SU-DHL-6 (cell line): ENCODE data around the gene PRKCE.

Experiments used
- H2AFZ ChIP-seq: fragments of 200-600 bp; sonication (generic); 2 replicates; pipeline ENCODE4 v1.6.1; 2014; ENCODE audit warnings: low read depth, mild to moderate bottlenecking, moderate library complexity, mixed read lengths, antibody characterized with exemption, low read length; ENCODE audit not compliant: severe bottlenecking
- H3F3A ChIP-seq: fragments of 200-600 bp; shearing (Covaris generic); 2 replicates; pipeline ENCODE4 v1.6.0; 2016; ENCODE audit warnings: antibody characterized with exemption, mild to moderate bottlenecking; ENCODE audit not compliant: insufficient read depth
- H3K27ac ChIP-seq: fragments of 200-600 bp; sonication (generic); 2 replicates; pipeline ENCODE4 v1.5.1; 2016; ENCODE audit warnings: low read depth, mild to moderate bottlenecking, low read length, moderate library complexity, mixed read lengths
- H3K27me3 ChIP-seq: fragments of 200-600 bp; sonication (generic), shearing (Covaris generic); 2 replicates; pipeline ENCODE4 v1.6.0; 2014; ENCODE audit warnings: mild to moderate bottlenecking, low read length
- H3K36me3 ChIP-seq: fragments of 200-600 bp; sonication (generic); 2 replicates; pipeline ENCODE4 v1.6.1; 2014; ENCODE audit warnings: mild to moderate bottlenecking, low read length, mixed read lengths
- H3K4me2 ChIP-seq: fragments of 300-600, 200-600 bp; shearing (Covaris generic), sonication (generic); 2 replicates; pipeline ENCODE4 v1.6.0; 2014; ENCODE audit warnings: low read length, low read depth, mild to moderate bottlenecking; ENCODE audit not compliant: poor library complexity, severe bottlenecking
- H3K4me3 ChIP-seq: fragments of 200-600 bp; sonication (generic); 2 replicates; pipeline ENCODE4 v1.5.1; 2014; ENCODE audit warnings: antibody characterized with exemption, low read length, mild to moderate bottlenecking, mixed read lengths; ENCODE audit not compliant: insufficient read depth, poor library complexity, severe bottlenecking
- H3K79me2 ChIP-seq: fragments of 200-600 bp; sonication (generic); 2 replicates; pipeline ENCODE4 v1.6.1; 2014; ENCODE audit warnings: mild to moderate bottlenecking, low read length, moderate library complexity; ENCODE audit not compliant: insufficient read depth
- H3K9ac ChIP-seq: fragments of 200-600 bp; sonication (generic); 2 replicates; pipeline ENCODE4 v1.7.0; 2014; ENCODE audit warnings: mild to moderate bottlenecking, low read length
- H3K9me2 ChIP-seq: fragments of 200-600 bp; sonication (generic); replicated peaks from 2 replicates; pipeline ENCODE4 v1.6.1; 2014; ENCODE audit warnings: low read length; ENCODE audit not compliant: insufficient read depth
- H3K9me3 ChIP-seq: fragments of 200-600 bp; sonication (generic); 2 replicates; pipeline ENCODE4 v1.6.1; 2014; ENCODE audit warnings: low read length, mixed read lengths; ENCODE audit not compliant: insufficient read depth
- H4K20me1 ChIP-seq: fragments of 200-600 bp; sonication (generic); 2 replicates; pipeline ENCODE4 v1.6.1; 2014; ENCODE audit warnings: low read depth, mild to moderate bottlenecking, antibody characterized with exemption, low read length, moderate library complexity, mixed read lengths
- EZH2phosphoT487 ChIP-seq: fragments of 200-600 bp; sonication (generic), shearing (Covaris generic); conservative IDR thresholded peaks from 2 replicates; pipeline ENCODE4 v1.6.1; 2018; ENCODE audit warnings: mild to moderate bottlenecking, antibody characterized with exemption, low read length, moderate library complexity, mixed read lengths
- TF ChIP-seq, protein P1 (sequence below): fragments of 200-600 bp; sonication (generic); IDR thresholded peaks from one replicate; pipeline ENCODE4 v1.5.1; 2017; ENCODE audit warnings: antibody characterized with exemption, mild to moderate bottlenecking, low read length, moderate library complexity; ENCODE audit not compliant: insufficient read depth, poor library complexity, severe bottlenecking

PRKCE gene

DNA sequence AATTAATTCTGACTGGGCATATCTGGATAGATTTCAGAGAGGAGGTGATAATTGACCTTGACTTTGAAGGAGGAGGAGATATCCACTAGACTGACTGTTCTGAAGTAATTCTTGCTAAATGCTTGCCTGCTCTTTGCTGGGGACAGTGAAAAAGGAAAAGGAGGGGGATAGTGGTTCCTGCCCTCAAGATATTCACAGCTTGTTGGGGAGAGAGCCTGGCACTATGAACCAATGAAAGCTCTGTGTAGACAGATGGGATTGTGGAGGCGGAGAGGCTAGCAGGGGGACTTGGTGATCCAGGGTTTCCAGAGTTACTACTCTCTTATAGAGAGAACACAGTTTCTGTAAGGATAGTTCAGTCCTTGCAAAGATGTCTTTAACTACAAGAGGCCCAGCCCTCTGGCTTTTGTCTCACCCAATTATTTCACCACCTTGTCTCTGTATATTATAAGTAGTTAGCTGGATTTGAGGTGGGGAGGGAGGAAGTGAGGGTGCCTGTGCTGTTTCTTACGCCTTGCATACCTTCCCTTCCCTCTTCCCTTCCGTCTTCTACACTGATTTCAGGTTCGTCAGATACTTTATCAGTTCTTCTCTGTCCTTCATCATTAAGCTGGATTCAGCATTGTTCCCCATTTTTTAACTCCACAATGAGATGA lies 190.4 kb downstream of the PRKCE start:
- Histone ChIP-seq H3K9ac (no peak overlapping the region), H3K4me3 (no peak overlapping the region), H3K27me3 (no peaks in the 10 kb centered on the region), H3K9me2 (no peaks in the 10 kb centered on the region), H3F3A (no peaks in the 10 kb centered on the region), H3K36me3 (no peaks in the 10 kb centered on the region), H2AFZ (no peak overlapping the region), H3K27ac (no peak overlapping the region), H3K9me3 (no peaks in the 10 kb centered on the region), H3K4me2 (no peak overlapping the region), H4K20me1 (no peaks in the 10 kb centered on the region), H3K79me2 (no peaks in the 10 kb centered on the region)
- no peak for TF ChIP-seq EZH2phosphoT487
- TF ChIP-seq, protein P1, sequence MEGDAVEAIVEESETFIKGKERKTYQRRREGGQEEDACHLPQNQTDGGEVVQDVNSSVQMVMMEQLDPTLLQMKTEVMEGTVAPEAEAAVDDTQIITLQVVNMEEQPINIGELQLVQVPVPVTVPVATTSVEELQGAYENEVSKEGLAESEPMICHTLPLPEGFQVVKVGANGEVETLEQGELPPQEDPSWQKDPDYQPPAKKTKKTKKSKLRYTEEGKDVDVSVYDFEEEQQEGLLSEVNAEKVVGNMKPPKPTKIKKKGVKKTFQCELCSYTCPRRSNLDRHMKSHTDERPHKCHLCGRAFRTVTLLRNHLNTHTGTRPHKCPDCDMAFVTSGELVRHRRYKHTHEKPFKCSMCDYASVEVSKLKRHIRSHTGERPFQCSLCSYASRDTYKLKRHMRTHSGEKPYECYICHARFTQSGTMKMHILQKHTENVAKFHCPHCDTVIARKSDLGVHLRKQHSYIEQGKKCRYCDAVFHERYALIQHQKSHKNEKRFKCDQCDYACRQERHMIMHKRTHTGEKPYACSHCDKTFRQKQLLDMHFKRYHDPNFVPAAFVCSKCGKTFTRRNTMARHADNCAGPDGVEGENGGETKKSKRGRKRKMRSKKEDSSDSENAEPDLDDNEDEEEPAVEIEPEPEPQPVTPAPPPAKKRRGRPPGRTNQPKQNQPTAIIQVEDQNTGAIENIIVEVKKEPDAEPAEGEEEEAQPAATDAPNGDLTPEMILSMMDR, result no peak

DNA sequence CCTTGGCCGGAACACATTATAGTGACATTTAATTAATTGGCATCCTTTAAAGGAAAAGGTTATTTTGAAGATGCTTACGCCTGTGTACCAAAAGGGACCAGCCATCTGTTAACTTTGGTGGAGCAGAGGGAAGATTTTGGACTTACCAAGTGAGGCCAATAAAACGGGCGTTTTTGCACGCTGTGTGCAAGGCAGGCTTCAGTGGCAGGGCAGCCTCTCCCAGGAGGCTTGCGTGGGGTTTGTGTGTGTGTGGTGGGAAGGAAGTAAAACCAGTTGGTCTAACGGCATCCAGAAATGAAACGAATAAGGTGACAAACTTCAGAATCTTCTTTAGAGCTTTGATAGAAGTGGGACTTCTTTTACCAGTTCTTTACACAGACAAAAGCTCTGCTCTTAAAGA lies 191.7 kb downstream of the PRKCE start:
- no peak overlapping the region for H3K4me3 ChIP-seq
- H3K9me3 ChIP-seq, result no peaks in the 10 kb centered on the region
- TF ChIP-seq EZH2phosphoT487, result no peak
- TF ChIP-seq, protein P1, result no peak
- no peak overlapping the region for H3K27ac ChIP-seq
- H3K27me3 ChIP-seq, result no peaks in the 10 kb centered on the region
- H3K79me2 ChIP-seq, result no peaks in the 10 kb centered on the region
- H3K4me2 ChIP-seq, result no peak overlapping the region
- no peak overlapping the region for H3K9ac ChIP-seq
- H2AFZ ChIP-seq, result no peak overlapping the region
- no peaks in the 10 kb centered on the region for H3K36me3 ChIP-seq
- no peaks in the 10 kb centered on the region for H4K20me1 ChIP-seq
- H3F3A ChIP-seq, result no peaks in the 10 kb centered on the region
- H3K9me2 ChIP-seq, result no peaks in the 10 kb centered on the region

DNA sequence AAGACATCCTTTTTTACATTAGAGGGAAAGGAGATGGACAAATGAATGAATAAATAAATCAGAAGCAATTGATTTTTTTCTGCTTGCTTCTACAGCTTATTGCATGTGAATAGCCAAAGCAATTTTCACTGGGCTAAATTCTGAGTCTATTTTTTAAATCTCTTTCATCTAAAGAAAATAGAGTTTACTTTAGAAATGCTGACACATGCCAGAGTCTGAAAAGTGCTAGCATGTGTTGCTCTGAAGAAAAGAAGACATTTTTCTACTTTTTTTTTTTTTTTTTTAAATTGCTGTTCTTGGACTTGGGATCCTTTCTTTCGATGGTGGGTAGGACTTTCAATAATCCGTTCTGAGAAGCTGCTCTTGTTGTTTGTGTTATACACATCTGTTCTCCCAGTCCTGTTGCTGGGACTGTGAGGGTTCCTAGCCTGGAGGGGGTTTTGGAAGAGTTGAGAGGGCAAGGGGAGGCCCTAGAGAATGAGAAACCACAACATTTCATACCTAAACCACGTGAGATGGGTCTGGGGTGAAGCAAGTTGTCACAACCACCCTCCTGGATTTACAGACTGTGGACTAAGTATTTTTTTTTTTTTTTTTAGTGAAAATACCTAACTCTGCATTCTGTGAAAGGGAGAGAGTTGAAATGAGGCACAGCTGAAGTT lies 193.5 kb downstream of the PRKCE start:
- Histone ChIP-seq H3K36me3 (no peaks in the 10 kb centered on the region), H3K4me3 (no peak overlapping the region), H3K4me2 (no peak overlapping the region), H3F3A (no peaks in the 10 kb centered on the region), H3K79me2 (no peaks in the 10 kb centered on the region), H4K20me1 (no peaks in the 10 kb centered on the region), H2AFZ (no peak overlapping the region), H3K9ac (no peak overlapping the region), H3K9me3 (no peaks in the 10 kb centered on the region), H3K27me3 (no peaks in the 10 kb centered on the region), H3K9me2 (no peaks in the 10 kb centered on the region), H3K27ac (no peak overlapping the region)
- TF ChIP-seq EZH2phosphoT487, result no peak
- TF ChIP-seq, protein P1, result no peak
